Mesodermal cell (in vitro differentiated cells): ENCODE data around the gene IL4R. TPM values are rescaled to one million over a fixed set of nuclear protein-coding genes. Genes with fewer than 3 reads are reported as not detected.
A peak's percentile ranks its signal among the peaks of the same experiment; 100 is the strongest.
"Not testable (repeated sequence)": the region's sequence is repeated elsewhere in the genome, so short reads cannot be mapped to it uniquely, and the experiment has no call there.

Experiments used
- H3K27ac ChIP-seq: 2 replicates; pipeline ENCODE4 v1.7.0; 2013; ENCODE audit warnings: mild to moderate bottlenecking, low read depth, low read length, moderate library complexity; ENCODE audit not compliant: severe bottlenecking
- H3K36me3 ChIP-seq: 2 replicates; pipeline ENCODE4 v1.7.1; 2013; ENCODE audit warnings: mild to moderate bottlenecking, low read length, moderate library complexity; ENCODE audit not compliant: control insufficient read depth, insufficient read depth
- H3K4me1 ChIP-seq: one replicate; pipeline ENCODE4 v1.7.1; 2013; ENCODE audit warnings: mild to moderate bottlenecking, low read length; ENCODE audit not compliant: insufficient read depth, control insufficient read depth, poor library complexity, severe bottlenecking
- H3K4me3 ChIP-seq: 2 replicates; pipeline ENCODE4 v1.7.0; 2013; ENCODE audit warnings: low read length, control low read depth, mild to moderate bottlenecking; ENCODE audit not compliant: insufficient read depth, poor library complexity, severe bottlenecking; ENCODE audit errors: extremely low read depth
- H3K9me3 ChIP-seq: 2 replicates; pipeline ENCODE4 v1.7.1; 2013; ENCODE audit warnings: mild to moderate bottlenecking, low read length, moderate library complexity; ENCODE audit not compliant: control insufficient read depth
- WGBS, 2 experiments: methylation state at CpG; one replicate each; pipeline ENCODE4 v1.1.5; 2013; ENCODE audit warnings: missing lambda C conversion rate in 2 of 2; ENCODE audit not compliant: insufficient coverage in 2 of 2; 5-methylcytosine and 5-hydroxymethylcytosine counted together
- polyA plus RNA-seq, 2 experiments: library from polyadenylated mRNA; stranded (reverse); fragments of 50-300 nt; gene quantifications; one replicate each; pipeline ENCODE4 v1.2.3, GENCODE V29; 2013

IL4R gene
- polyA plus RNA-seq (2013, experiment 1 of 2), result 29.3 TPM
- 20.0 TPM for polyA plus RNA-seq (2013, experiment 2 of 2)

DNA sequence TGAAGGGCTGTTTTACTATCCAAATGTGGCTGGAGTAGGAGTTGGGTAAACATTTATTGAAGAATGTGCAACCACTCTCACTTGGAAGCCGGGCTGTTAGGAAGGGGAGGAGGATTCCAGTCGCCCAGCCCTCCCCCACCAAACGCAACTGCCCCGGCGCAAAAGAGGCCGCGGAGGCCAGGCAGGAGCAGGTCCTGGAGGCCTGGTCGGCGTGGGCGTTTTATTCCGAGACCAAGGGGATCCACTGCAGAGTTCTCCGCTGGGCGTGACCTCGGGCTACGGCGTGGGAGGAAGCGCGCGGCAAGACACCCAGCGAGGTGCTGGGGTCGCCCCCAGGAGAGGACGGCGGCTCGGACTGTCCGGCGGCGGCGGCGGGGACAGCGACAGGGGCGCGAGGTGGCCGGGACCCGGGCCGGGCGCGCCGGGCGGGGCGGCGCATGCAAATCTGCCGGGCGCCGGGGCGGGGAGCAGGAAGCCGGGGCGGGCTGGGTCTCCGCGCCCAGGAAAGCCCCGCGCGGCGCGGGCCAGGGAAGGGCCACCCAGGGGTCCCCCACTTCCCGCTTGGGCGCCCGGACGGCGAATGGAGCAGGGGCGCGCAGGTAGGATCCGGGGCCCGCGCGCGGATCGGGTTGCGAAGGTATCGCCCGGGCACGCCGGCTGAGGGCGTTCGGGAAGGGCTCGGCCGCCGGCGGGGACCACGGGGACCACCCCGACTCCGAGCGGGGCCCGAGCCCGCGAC, at the start of gene IL4R:
IL4R (plus strand) TSS at position 553 of the 739 bp plus-strand sequence. CDS start 26,230 bp downstream, outside the sequence.
- WGBS, 2 experiments, result 1% methylated on average over 50 to 74 of the region's 85 CpGs
- H3K36me3 ChIP-seq, result no peaks in the 10 kb centered on the region
- peaks cover 10% of the 10 kb centered on the region for H3K4me1 ChIP-seq
- H3K27ac ChIP-seq, result peak within 1 kb of the TSS; percentile 51
- H3K4me3 ChIP-seq, result peak within 1 kb of the TSS; percentile 79
- peaks cover 6% of the 10 kb centered on the region for H3K9me3 ChIP-seq

GRCh38 chr16:27264151-27264550, 49.6 kb upstream of the IL4R start:
- Histone ChIP-seq H3K9me3 (no peaks in the 10 kb centered on the region), H3K36me3 (no peaks in the 10 kb centered on the region), H3K27ac (no peak overlapping the region), H3K4me1 (peaks cover 9% of the 10 kb centered on the region), H3K4me3 (no peak overlapping the region)
- WGBS, 2 experiments, result 62 to 82% methylated on average over 3 of the region's 6 CpGs

GRCh38 chr16:27265982-27266381, 47.8 kb upstream of the IL4R start:
- no peaks in the 10 kb centered on the region for H3K9me3 ChIP-seq
- no peak overlapping the region for H3K27ac ChIP-seq
- H3K4me3 ChIP-seq, result no peak overlapping the region
- no peaks in the 10 kb centered on the region for H3K36me3 ChIP-seq
- peaks cover 9% of the 10 kb centered on the region for H3K4me1 ChIP-seq
- no CpG with 5 or more reads among the region's 1 CpG for WGBS, 2 experiments

- Histone ChIP-seq H3K9me3 (no peaks in the 10 kb centered on the region), H3K27ac (no peak overlapping the region), H3K4me3 (no peak overlapping the region), H3K36me3 (no peaks in the 10 kb centered on the region), H3K4me1 (peaks cover 9% of the 10 kb centered on the region)
- WGBS, 2 experiments, result 100% methylated on average over 2 of the region's 8 CpGs; no CpG with 5 or more reads in 1 of the 2 experiments
Measured at GRCh38 chr16:27267037-27267677, 46.6 kb upstream of the IL4R start.

DNA sequence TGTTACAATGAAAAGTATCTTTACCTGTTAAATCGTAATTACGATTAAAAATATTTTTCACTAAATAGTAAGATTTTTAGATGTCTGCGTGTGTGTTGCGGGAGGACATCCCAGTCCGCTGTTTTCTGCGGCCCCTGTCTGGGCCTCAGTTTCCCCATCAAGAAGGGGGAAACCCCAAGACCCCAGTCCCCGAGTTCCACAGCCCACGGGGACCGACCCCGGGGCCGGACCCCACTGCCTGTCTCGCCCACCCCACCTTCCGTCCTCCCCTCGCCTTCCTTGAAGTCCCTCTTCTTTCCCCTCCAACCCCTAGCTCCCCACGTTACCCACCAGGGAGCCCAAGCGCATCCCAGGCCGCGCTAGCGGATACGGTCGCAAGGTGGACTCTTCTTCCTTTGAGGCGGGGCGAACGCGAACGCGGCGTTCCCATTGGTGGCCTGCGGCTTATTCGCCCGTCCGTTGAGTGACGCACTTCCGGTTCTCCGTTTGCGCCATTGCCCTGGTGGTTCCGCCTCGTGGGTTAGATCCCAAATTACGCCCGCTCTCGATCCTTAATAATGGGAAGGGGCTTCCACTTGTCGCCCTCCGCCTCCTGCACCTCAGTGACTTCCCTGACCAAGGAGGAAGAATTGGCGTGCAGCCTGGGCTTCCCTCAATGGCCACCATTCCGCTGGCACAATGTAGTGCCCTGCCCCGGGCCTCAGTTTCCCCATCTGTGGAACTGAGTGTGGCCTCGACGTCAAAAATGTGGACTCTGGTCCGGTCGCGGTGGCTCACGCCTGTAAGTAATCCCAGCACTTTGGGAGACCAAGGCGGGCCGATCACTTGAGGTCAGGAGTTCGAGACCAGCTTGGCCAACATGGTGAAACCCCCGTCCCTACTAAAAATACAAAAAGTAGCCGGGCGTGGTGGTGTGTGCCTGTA, 45.1 kb upstream of the IL4R start, which contains the start of gene NSMCE1:
NSMCE1 (minus strand) TSS at position 397 of the 924 bp plus-strand sequence. CDS start 11,202 bp downstream, outside the sequence.
- Histone ChIP-seq H3K4me3 (peak within 1 kb of the TSS; percentile 43), H3K4me1 (peaks cover 9% of the 10 kb centered on the region), H3K27ac (no peak within 1 kb of the TSS), H3K36me3 (no peaks in the 10 kb centered on the region), H3K9me3 (no peaks in the 10 kb centered on the region)
- 49 to 52% methylated on average over 42 to 47 of the region's 58 CpGs for WGBS, 2 experiments

GRCh38 chr16:27269300-27270150, 44.2 kb upstream of the IL4R start:
- no peak overlapping the region for H3K4me3 ChIP-seq

GRCh38 chr16:27270349-27270748, 43.4 kb upstream of the IL4R start:
- peaks cover 6% of the 10 kb centered on the region for H3K4me1 ChIP-seq
- 88 to 97% methylated on average over 3 of the region's 4 CpGs for WGBS, 2 experiments
- H3K36me3 ChIP-seq, result no peaks in the 10 kb centered on the region
- no peak overlapping the region for H3K4me3 ChIP-seq
- H3K9me3 ChIP-seq, result no peaks in the 10 kb centered on the region
- no peak overlapping the region for H3K27ac ChIP-seq

More at GRCh38 chr16:27269300-27270150, 44.2 kb upstream of the IL4R start:
- no peaks in the 10 kb centered on the region for H3K36me3 ChIP-seq
- peaks cover 10% of the 10 kb centered on the region for H3K4me1 ChIP-seq
- no peak overlapping the region for H3K27ac ChIP-seq
- no peaks in the 10 kb centered on the region for H3K9me3 ChIP-seq
- WGBS, 2 experiments, result 92 to 93% methylated on average over 8 of the region's 9 CpGs

DNA sequence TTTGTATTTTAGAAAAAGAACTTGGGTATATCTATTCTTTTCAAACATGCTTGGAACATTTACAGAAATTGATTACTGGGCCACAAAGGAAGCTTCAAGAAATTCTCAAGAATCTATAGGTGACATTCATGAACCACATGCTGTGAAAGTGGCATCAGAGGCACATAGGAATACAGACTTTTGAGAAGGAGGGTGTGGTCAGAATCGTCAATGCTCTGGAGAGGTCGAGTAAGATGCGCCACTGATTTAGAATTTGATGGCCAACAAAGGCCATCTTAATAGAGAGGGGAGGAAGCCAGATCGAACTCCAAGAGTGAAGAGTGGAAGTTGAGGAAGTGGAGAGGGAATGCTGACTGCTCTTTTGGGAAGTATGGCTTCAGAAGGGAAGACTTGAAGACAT, 41.7 kb upstream of the IL4R start:
- Histone ChIP-seq H3K4me3 (no peak overlapping the region), H3K9me3 (no peaks in the 10 kb centered on the region), H3K36me3 (no peaks in the 10 kb centered on the region), H3K27ac (no peak overlapping the region), H3K4me1 (peaks cover 6% of the 10 kb centered on the region)
- WGBS, 2 experiments, result 81 to 85% methylated on average over 4 of the region's 4 CpGs

DNA sequence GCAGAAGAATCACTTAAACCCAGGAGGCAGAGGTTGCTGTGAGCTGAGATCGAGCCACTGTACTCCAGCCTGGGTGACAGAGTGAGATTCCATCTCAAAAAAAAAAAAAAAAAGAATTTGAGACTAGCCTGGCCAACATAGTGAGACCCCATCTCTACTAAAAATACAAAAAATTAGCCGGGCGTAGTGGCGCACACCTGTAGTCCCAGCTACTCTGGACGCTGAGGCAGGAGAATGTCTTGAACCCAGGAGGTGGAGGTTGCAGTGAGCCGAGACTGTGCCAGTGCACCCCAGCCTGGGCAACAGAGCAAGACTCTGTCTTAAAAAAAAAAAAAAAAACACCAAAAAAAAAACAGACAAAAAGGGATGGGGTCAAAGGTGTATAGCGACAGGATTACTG, 41.1 kb upstream of the IL4R start:
- H3K4me1 ChIP-seq, H3K4me3 ChIP-seq, H3K36me3 ChIP-seq, H3K9me3 ChIP-seq, H3K27ac ChIP-seq: not testable (repeated sequence)
- WGBS, 2 experiments, result 88 to 100% methylated on average over 1 to 2 of the region's 7 CpGs

- H3K4me3 ChIP-seq, result no peak overlapping the region
- H3K36me3 ChIP-seq, result no peaks in the 10 kb centered on the region
- 100% methylated on average over 2 of the region's 4 CpGs for WGBS, 2 experiments
- no peak overlapping the region for H3K27ac ChIP-seq
- peaks cover 6% of the 10 kb centered on the region for H3K4me1 ChIP-seq
- no peaks in the 10 kb centered on the region for H3K9me3 ChIP-seq
Measured at GRCh38 chr16:27273330-27273669, 40.5 kb upstream of the IL4R start.
